Stimulated activated CD4-positive, alpha-beta T cell treated with anti-CD3 and anti-CD28 coated beads, Interleukin-12 subunit alpha, Interleukin-12 subunit beta, amount 100 ng/mL, for 4 hours (primary cell): ENCODE data around the gene LMAN1L.

ENCODE experiments used
- DNase-seq: peaks from one replicate; pipeline ENCODE4 v3.0.0-alpha.2; 2020

Gene LMAN1L

GRCh38 chr15:74794248-74794969 is 18.2 kb upstream of the LMAN1L start:
- DNase-seq, result no peak

- no peak for DNase-seq
Observed at GRCh38 chr15:74794970-74795349, 17.7 kb upstream of the LMAN1L start.

GRCh38 chr15:74795966-74796625 is 16.5 kb upstream of the LMAN1L start:
- no peak for DNase-seq

- DNase-seq, result no peak
Observed at GRCh38 chr15:74798388-74799254, 14.0 kb upstream of the LMAN1L start.

GRCh38 chr15:74799255-74799855 is 13.3 kb upstream of the LMAN1L start:
- DNase-seq, result no peak

GRCh38 chr15:74799856-74800558 is 12.6 kb upstream of the LMAN1L start:
- DNase-seq, result peak; percentile 82

- DNase-seq, result no peak
Observed at GRCh38 chr15:74800559-74801094, 12.0 kb upstream of the LMAN1L start.

- no peak for DNase-seq
Observed at GRCh38 chr15:74801311-74801997, 11.2 kb upstream of the LMAN1L start.

GRCh38 chr15:74802290-74802689 is 10.3 kb upstream of the LMAN1L start:
- no peak for DNase-seq

- DNase-seq, result no peak
Observed at GRCh38 chr15:74802862-74803447, 9.7 kb upstream of the LMAN1L start.

- DNase-seq, result no peak
Observed at GRCh38 chr15:74804935-74805334, 7.7 kb upstream of the LMAN1L start.

- DNase-seq, result no peak
Observed at GRCh38 chr15:74807282-74807681, 5.4 kb upstream of the LMAN1L start.

GRCh38 chr15:74808078-74808839 is 4.4 kb upstream of the LMAN1L start:
- DNase-seq, result no peak

GRCh38 chr15:74808840-74809229 is 3.8 kb upstream of the LMAN1L start:
- DNase-seq, result no peak

GRCh38 chr15:74809242-74809641 is 3.4 kb upstream of the LMAN1L start:
- DNase-seq, result no peak

GRCh38 chr15:74809956-74810355 is 2.7 kb upstream of the LMAN1L start:
- DNase-seq, result no peak

- no peak for DNase-seq
Observed at GRCh38 chr15:74815121-74815934, 2.7 kb downstream of the LMAN1L start.

GRCh38 chr15:74815961-74816360 is 3.3 kb downstream of the LMAN1L start:
- no peak for DNase-seq

GRCh38 chr15:74816624-74817369 is 4.2 kb downstream of the LMAN1L start:
- no peak for DNase-seq
